NCI-H146 (cell line): ENCODE results near the gene CAMSAP2.

ENCODE experiments used
- DNase-seq: peaks from one replicate; lab custom pipeline; 2025; lab: John Stamatoyannopoulos, UW

CAMSAP2 gene

DNA sequence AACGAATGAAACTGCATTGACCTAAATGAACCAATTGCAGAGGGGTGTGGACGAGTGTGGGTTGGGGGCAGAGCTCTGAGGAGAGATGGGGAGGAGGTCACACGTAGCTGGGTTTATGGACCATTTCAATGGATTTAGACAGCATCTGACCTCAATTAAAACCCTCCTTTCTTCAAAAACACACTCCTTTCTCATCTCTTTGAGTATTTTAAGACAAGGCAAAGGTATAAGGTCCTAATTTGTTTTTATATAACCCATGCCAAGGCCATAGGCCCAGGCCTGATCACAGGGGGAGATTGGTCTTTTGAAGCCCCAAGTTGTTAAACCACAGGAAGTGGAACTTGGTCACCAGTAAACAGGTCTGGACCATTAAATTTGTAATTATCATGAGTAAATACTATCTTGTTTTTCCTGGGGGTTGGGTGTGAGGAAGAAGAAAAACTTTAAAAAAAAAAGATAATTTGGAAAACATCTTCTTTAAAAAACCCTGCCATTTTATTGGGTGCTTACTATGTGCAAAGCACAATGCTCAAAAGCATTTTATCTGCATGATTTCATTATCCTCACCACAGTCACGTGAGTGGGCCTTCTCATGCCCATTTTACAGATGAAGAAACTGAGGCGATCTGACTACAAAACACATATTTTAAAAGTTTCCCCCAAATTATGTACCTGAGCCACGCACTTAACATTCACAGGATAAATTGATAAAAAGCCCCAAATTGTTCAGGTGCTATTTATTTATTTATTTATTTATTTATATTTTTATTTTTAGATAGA is 147.1 kb downstream of the CAMSAP2 start:
- no peak for DNase-seq

GRCh38 chr1:200886594-200886993 is 147.9 kb downstream of the CAMSAP2 start:
- no peak for DNase-seq

- DNase-seq, result no peak
Measured at GRCh38 chr1:200887036-200887435, 148.3 kb downstream of the CAMSAP2 start.

DNA sequence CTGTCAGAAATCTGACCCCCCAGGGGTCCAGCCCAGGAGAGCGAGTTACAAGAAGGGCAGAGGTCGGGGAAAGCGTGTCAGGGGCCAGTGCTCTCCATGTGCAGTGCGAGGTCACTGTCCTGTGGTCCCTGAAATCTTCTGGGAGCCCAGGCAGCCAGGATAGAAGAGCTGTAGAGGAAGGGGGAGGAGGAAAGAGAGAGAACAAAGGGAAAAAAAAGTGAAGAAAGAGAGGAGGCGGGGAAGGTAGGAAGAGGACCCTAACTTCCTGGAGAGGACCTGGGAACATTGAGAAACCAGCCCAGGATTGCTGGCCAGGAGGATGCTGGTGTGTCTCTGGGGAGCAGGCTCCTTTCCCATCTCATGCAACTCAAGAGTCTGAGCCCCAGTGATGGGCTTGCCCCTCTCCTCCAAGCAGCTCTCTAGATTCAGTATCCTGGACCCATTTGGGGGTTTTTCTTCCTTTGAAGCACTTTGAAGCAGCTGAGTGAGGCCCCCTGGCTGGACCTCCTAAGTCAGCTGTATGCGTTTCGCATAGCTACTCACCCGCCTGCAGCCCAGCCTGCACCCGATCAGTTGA is 149.2 kb downstream of the CAMSAP2 start:
- no peak for DNase-seq

DNA sequence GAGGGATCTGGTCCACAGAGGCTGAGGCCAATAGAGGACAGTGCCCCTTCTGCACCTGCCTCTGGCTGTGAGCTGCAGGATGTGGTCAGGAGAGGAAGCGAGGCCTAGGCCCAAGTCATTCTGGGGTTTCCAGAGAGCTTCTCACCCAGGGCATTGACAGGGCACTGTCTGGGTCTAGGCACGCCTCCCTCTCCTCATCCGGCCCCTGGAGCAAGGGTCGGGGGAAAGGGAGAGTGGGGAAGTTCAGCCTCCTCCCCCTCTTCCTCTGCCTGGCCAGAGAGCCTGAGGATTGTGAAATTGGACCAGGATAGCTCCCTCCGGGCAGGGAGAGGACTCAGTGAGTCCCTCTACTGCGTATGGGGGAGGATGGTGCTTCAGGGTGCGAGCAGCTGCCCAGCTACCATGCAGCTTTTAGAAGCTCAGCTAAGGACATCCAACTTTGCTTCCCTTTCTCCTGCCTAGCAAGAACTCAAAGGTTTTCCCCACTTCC is 149.7 kb downstream of the CAMSAP2 start:
- no peak for DNase-seq

DNA sequence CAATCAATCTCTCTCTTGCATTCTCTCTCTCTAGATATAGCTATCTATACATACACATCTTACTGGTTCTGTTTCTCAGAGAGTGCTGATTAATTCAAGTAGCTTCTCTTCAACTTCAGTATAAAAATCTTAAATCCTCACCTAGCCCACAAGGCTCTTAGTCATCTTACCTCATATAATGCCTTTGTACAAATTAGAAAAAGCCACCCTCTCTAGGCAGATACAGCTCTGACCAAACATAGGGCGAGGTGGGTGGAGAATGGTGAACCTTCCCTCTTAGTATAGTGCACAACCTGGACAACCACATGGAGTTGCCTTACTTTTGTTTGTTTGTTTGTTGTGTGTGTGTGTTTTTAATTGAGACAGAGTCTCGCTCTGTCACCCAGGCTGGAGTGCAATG is 150.9 kb downstream of the CAMSAP2 start:
- DNase-seq, result no peak

DNA sequence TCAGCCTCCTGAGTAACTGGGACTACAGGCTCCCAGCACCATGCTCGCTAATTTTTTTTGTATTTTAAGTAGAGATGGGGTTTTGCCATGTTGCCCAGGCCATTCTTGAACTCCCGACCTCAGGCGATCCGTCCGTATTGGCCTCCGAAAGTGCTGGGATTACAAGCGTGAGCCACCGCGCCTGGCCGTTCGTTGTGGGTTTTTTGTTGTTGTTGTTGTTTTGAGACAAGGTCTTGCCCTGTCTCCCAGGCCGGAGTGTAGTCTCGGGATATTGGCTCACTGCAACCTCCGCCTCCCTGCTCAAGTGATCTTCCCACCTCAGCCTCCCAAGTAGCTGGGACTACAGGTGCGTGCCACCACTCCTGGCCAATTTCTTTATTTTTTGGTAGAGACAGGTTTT is 151.3 kb downstream of the CAMSAP2 start:
- no peak for DNase-seq

- DNase-seq, result peak; percentile 53
Measured at GRCh38 chr1:200890818-200891773, 152.4 kb downstream of the CAMSAP2 start.

GRCh38 chr1:200891774-200892157 is 153.1 kb downstream of the CAMSAP2 start:
- no peak for DNase-seq

GRCh38 chr1:200892546-200892945 is 153.9 kb downstream of the CAMSAP2 start:
- no peak for DNase-seq

DNA sequence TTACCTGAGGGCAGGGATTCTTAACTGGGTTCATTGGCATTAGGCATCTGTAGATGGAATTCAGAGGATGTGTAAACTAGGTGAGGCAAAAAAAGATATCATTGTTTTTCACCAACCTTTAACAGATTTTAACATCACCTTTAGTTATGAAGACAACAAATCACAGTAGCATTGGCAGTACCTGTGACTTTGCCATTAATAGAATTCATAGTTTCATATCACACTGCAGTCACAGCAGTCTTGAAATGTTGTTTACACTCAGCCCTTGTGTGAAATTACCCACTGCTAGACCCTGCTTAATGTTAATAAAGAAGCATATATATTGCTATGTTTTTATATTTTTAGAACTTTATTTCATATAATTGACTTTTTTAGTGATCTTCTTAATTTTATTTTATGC is 154.3 kb downstream of the CAMSAP2 start:
- no peak for DNase-seq

- no peak for DNase-seq
Measured at GRCh38 chr1:200893411-200893901, 154.8 kb downstream of the CAMSAP2 start.

- no peak for DNase-seq
Measured at GRCh38 chr1:200894712-200895442, 156.2 kb downstream of the CAMSAP2 start, which contains the start of gene INAVA. INAVA (plus strand) TSS chr1:200894900; CDS start chr1:200898401, 3,501 bp downstream.

GRCh38 chr1:200895443-200895789 is 156.7 kb downstream of the CAMSAP2 start:
- no peak for DNase-seq

- DNase-seq, result no peak
Measured at GRCh38 chr1:200895801-200896530, 157.3 kb downstream of the CAMSAP2 start.

DNA sequence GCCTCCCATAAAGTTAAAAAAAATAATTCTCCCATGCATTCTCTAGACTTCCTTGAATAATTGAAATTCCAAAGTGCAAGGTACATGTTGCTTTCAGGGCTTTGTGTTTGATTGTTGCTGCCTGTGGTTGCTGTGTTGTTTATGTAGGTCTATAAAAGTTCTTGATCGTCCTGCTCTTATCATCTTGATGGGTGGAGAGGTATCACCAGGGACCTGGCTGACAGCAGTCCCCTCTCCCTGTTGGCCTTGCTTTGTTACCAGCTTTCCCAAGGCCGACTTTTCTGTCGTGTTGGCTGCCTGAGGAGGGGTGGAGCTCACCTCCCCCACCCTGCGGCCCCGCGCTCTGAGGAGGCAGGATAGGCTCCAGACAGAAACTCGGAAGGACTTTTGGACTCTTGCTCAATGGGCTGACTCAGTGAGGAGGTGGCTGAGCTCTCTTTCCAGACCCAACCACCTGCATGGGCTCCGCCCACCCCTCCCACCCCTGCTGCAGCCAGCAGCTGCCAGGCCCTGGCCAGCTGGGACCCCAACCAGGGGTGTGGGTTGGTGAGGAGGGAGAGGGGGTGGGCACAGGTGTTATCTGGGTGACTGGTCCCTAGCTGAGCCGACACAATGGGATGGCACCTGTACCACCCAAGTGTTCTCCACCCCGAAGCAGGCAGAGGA is 158.0 kb downstream of the CAMSAP2 start:
- peak; percentile 34 for DNase-seq

- no peak for DNase-seq
Measured at GRCh38 chr1:200897259-200897658, 158.6 kb downstream of the CAMSAP2 start.

GRCh38 chr1:200899015-200899386 is 160.3 kb downstream of the CAMSAP2 start:
- no peak for DNase-seq

DNA sequence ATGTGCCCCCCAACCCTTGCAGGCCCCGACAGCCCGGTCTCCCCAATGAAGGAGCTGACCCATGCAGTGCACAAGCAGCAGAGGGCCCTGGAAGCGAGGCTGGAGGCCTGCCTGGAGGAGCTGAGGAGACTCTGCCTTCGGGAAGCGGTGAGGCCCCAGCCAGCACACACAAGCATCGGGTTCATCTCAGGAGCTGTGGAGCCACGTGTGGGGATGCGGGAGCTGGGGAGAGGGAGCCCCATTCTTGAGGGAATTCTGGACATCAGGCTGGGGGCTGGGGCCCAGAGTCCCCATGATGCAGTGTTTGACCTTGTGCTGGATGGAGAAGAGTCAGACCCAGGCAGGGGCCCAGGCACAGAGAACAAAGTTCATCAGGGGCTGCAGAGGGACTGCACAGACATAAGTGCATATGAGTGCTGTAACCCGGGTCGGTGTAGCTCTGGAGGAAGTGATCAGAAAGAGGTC is 160.8 kb downstream of the CAMSAP2 start:
- no peak for DNase-seq
